ENCODE data around the gene TMED1. TPM values are rescaled to one million over a fixed set of nuclear protein-coding genes. Genes with fewer than 3 reads are reported as not detected.

The TMED1 gene
- total and polyA plus RNA-seq, 9 of the 15 experiments (the other 6 are each of a cell fraction or from before 2014, with no cell fraction given), result 0.86 to 30.2 (median 23.5) TPM

GRCh38 chr19:10850631-10851030 lies 14.6 kb upstream of the TMED1 start (continued):
- TF ChIP-seq TSHZ1 (CRISPR knock-in tag; IDR thresholded peaks at IDR 0.05) (no peak), BCOR (IDR thresholded peaks at IDR 0.05) (peak; percentile 92), SRSF7 (optimal IDR thresholded peaks at IDR 0.05; ENCODE audit: low read depth, low read length) (no peak), VEZF1 (CRISPR knock-in tag; IDR thresholded peaks at IDR 0.05) (no peak), ZNF239 (CRISPR knock-in tag; IDR thresholded peaks at IDR 0.05) (no peak), U2AF2 (optimal IDR thresholded peaks at IDR 0.05; ENCODE audit: low read depth, low read length) (no peak), POLR2A (conservative IDR thresholded peaks at IDR 0.05) (no peak), NONO (IDR thresholded peaks at IDR 0.05; ENCODE audit: low read depth in 2 of 2, low read length in 1 of 2) (no peak), ZNF395 (CRISPR knock-in tag; IDR thresholded peaks at IDR 0.05) (no peak), ADNP (tag; IDR thresholded peaks at IDR 0.05) (peak; percentile 57; the same call in 1 of the 2 replicates), KDM1A (IDR thresholded peaks at IDR 0.05) (peak in 1 of 2 experiments; percentile 51; a peak in 1 of 4 replicates), HMGXB4 (CRISPR knock-in tag; IDR thresholded peaks at IDR 0.05) (no peak), SMAD1 (IDR thresholded peaks at IDR 0.05; ENCODE audit: low read depth, low read length, partially characterized antibody) (no peak), ZBTB33 (CRISPR knock-in tag; IDR thresholded peaks at IDR 0.05) (no peak), TAF15 (IDR thresholded peaks at IDR 0.05; ENCODE audit: low read depth, low read length) (no peak), ZNF121 (CRISPR knock-in tag; conservative IDR thresholded peaks at IDR 0.05) (no peak; the same call in 1 of the 2 replicates), ZBED1 (IDR thresholded peaks at IDR 0.05) (no peak), ZNF584 (CRISPR knock-in tag; IDR thresholded peaks at IDR 0.05; ENCODE audit: low read depth) (no peak), HSF4 (CRISPR knock-in tag; IDR thresholded peaks at IDR 0.05; ENCODE audit: borderline replicate concordance) (no peak), ZZZ3 (IDR thresholded peaks at IDR 0.05) (no peak)

Measured in K562 (cell line).